ENCODE results near the gene C6orf118. TPM values are rescaled to one million over a fixed set of nuclear protein-coding genes. Genes with fewer than 3 reads are reported as not detected.

The C6orf118 gene
- total and polyA plus RNA-seq, 10 of the 15 experiments (the other 5 are each of a cell fraction or from before 2014, with no cell fraction given) = not detected

DNA sequence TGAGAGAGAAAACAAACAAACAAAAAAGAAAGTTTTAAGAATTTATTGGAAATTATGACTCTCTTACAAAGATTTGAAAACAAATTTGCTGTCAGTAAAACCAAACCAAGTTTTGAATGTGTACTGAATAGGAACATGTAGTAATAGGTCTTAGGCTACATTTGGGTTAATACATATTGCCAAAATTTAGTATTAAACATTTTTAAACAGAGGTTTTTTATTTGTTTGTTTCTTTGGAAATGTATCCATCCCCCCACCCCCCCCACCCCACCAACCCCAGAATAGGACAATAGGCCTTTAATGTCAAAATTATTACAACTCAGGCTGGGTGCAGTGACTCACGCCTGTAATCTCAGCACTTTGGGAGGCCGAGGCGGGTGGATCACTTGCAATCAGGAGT is 2.5 kb downstream of the C6orf118 start:
- no peak for DNase-seq (ENCODE audit: low read depth, low spot score)
- H3K27me3 ChIP-seq (replicated peaks in 1 of 2; ENCODE audit: control insufficient read depth in 2 of 2, insufficient read depth in 2 of 2, low read length in 1 of 2) = no peaks in the 10 kb centered on the region
- RAD21 ChIA-PET (ENCODE audit: unreplicated experiment) = no interaction called here
- H3K4me1 ChIP-seq (ENCODE audit: control insufficient read depth, insufficient read depth, low read length) = no peaks in the 10 kb centered on the region
- POLR2A ChIA-PET = no interaction called here
- H4K20me1 ChIP-seq (ENCODE audit: control insufficient read depth, insufficient read depth) = no peaks in the 10 kb centered on the region
- H3K79me2 ChIP-seq (ENCODE audit: control insufficient read depth, insufficient read depth, low read length) = no peaks in the 10 kb centered on the region
- 60% methylated on average over 3 of the region's 3 CpGs for WGBS (ENCODE audit: insufficient coverage, insufficient replicate concordance, low lambda C conversion rate, missing lambda C conversion rate)
- no peak overlapping the region for H3K9ac ChIP-seq (ENCODE audit: control insufficient read depth, insufficient read depth, low read length)
- no peak overlapping the region for H3K4me2 ChIP-seq (ENCODE audit: control insufficient read depth, insufficient read depth)
- no peak overlapping the region for H2AFZ ChIP-seq (ENCODE audit: control insufficient read depth, low read depth, low read length)
- H3K36me3 ChIP-seq (ENCODE audit: control insufficient read depth in 2 of 2, insufficient read depth in 2 of 2, low read length in 1 of 2) = no peaks in the 10 kb centered on the region
- in situ Hi-C loops (cut with MboI) = no loop called here
- BruUV-seq (replicated peaks) = no TSS peak
- SMC1A ChIA-PET (ENCODE audit: uncharacterized antibody, unreplicated experiment) = no interaction called here
- H3K9me3 ChIP-seq (replicated peaks; ENCODE audit: control insufficient read depth, insufficient read depth, low read length) = no peaks in the 10 kb centered on the region; the same call in 2 of the 3 replicates
- H3K27ac ChIP-seq (ENCODE audit: control insufficient read depth, insufficient read depth) = no peak overlapping the region
- FAIRE-seq = no peak
- ATAC-seq = no peak
- H3K4me3 ChIP-seq = no peak overlapping the region
- intact Hi-C loops (cut with micrococcal nuclease; ENCODE audit: unreplicated experiment) = no loop called here
- CTCF ChIA-PET = no interaction called here
- TF ChIP-seq, protein P1, sequence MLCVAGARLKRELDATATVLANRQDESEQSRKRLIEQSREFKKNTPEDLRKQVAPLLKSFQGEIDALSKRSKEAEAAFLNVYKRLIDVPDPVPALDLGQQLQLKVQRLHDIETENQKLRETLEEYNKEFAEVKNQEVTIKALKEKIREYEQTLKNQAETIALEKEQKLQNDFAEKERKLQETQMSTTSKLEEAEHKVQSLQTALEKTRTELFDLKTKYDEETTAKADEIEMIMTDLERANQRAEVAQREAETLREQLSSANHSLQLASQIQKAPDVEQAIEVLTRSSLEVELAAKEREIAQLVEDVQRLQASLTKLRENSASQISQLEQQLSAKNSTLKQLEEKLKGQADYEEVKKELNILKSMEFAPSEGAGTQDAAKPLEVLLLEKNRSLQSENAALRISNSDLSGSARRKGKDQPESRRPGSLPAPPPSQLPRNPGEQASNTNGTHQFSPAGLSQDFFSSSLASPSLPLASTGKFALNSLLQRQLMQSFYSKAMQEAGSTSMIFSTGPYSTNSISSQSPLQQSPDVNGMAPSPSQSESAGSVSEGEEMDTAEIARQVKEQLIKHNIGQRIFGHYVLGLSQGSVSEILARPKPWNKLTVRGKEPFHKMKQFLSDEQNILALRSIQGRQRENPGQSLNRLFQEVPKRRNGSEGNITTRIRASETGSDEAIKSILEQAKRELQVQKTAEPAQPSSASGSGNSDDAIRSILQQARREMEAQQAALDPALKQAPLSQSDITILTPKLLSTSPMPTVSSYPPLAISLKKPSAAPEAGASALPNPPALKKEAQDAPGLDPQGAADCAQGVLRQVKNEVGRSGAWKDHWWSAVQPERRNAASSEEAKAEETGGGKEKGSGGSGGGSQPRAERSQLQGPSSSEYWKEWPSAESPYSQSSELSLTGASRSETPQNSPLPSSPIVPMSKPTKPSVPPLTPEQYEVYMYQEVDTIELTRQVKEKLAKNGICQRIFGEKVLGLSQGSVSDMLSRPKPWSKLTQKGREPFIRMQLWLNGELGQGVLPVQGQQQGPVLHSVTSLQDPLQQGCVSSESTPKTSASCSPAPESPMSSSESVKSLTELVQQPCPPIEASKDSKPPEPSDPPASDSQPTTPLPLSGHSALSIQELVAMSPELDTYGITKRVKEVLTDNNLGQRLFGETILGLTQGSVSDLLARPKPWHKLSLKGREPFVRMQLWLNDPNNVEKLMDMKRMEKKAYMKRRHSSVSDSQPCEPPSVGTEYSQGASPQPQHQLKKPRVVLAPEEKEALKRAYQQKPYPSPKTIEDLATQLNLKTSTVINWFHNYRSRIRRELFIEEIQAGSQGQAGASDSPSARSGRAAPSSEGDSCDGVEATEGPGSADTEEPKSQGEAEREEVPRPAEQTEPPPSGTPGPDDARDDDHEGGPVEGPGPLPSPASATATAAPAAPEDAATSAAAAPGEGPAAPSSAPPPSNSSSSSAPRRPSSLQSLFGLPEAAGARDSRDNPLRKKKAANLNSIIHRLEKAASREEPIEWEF (IDR thresholded peaks at IDR 0.05; ENCODE audit: insufficient replicate concordance, low read depth, low read length) = no peak
- no peak for TF ChIP-seq TBL1XR1 (IDR thresholded peaks at IDR 0.05; ENCODE audit: low read depth, low read length)
- TF ChIP-seq CBX5 (IDR thresholded peaks at IDR 0.05; ENCODE audit: low read depth) = no peak
- no peak for TF ChIP-seq ZZZ3 (IDR thresholded peaks at IDR 0.05; ENCODE audit: control insufficient read depth, insufficient read length, low read depth)
- TF ChIP-seq ATF7 (IDR thresholded peaks at IDR 0.05; ENCODE audit: low read depth) = no peak
- TF ChIP-seq, protein P2, sequence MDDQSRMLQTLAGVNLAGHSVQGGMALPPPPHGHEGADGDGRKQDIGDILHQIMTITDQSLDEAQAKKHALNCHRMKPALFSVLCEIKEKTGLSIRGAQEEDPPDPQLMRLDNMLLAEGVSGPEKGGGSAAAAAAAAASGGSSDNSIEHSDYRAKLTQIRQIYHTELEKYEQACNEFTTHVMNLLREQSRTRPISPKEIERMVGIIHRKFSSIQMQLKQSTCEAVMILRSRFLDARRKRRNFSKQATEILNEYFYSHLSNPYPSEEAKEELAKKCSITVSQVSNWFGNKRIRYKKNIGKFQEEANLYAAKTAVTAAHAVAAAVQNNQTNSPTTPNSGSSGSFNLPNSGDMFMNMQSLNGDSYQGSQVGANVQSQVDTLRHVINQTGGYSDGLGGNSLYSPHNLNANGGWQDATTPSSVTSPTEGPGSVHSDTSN (IDR thresholded peaks at IDR 0.05; ENCODE audit: insufficient replicate concordance, low read depth, low read length) = no peak
- no peak for TF ChIP-seq TCF7 (IDR thresholded peaks at IDR 0.05; ENCODE audit: borderline replicate concordance)
- TF ChIP-seq SPI1 (IDR thresholded peaks at IDR 0.05; ENCODE audit: borderline replicate concordance, insufficient read depth, low read depth, low read length) = no peak
- TF ChIP-seq IRF4 (IDR thresholded peaks at IDR 0.05; ENCODE audit: low read depth, low read length) = no peak
- TF ChIP-seq SUPT20H (IDR thresholded peaks at IDR 0.05; ENCODE audit: borderline replicate concordance, control insufficient read depth, low read depth, low read length) = no peak
- no peak for TF ChIP-seq RELA (IDR thresholded peaks at IDR 0.05; ENCODE audit: borderline replicate concordance, partially characterized antibody)
- no peak for TF ChIP-seq ZNF217 (IDR thresholded peaks at IDR 0.05)
- TF ChIP-seq, protein P3, sequence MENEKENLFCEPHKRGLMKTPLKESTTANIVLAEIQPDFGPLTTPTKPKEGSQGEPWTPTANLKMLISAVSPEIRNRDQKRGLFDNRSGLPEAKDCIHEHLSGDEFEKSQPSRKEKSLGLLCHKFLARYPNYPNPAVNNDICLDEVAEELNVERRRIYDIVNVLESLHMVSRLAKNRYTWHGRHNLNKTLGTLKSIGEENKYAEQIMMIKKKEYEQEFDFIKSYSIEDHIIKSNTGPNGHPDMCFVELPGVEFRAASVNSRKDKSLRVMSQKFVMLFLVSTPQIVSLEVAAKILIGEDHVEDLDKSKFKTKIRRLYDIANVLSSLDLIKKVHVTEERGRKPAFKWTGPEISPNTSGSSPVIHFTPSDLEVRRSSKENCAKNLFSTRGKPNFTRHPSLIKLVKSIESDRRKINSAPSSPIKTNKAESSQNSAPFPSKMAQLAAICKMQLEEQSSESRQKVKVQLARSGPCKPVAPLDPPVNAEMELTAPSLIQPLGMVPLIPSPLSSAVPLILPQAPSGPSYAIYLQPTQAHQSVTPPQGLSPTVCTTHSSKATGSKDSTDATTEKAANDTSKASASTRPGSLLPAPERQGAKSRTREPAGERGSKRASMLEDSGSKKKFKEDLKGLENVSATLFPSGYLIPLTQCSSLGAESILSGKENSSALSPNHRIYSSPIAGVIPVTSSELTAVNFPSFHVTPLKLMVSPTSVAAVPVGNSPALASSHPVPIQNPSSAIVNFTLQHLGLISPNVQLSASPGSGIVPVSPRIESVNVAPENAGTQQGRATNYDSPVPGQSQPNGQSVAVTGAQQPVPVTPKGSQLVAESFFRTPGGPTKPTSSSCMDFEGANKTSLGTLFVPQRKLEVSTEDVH (IDR thresholded peaks at IDR 0.05; ENCODE audit: low read depth, partially characterized antibody) = no peak
- TF ChIP-seq, protein P4, sequence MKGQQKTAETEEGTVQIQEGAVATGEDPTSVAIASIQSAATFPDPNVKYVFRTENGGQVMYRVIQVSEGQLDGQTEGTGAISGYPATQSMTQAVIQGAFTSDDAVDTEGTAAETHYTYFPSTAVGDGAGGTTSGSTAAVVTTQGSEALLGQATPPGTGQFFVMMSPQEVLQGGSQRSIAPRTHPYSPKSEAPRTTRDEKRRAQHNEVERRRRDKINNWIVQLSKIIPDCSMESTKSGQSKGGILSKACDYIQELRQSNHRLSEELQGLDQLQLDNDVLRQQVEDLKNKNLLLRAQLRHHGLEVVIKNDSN (IDR thresholded peaks at IDR 0.05; ENCODE audit: borderline replicate concordance, extremely low read length, insufficient read depth, low read depth, low read length) = no peak

All from GM12878 (cell line).